ENCODE results near the gene SMIM22. TPM values are rescaled to one million over a fixed set of nuclear protein-coding genes. Genes with fewer than 3 reads are reported as not detected.

SMIM22 gene
- total and polyA plus RNA-seq, 10 donors, result not detected

GRCh38 chr16:4828567-4829321, 33.6 kb downstream of the SMIM22 start:
- peaks cover 0 to 18% (median 15%) of the 10 kb centered on the region in 6 donors for H3K4me1 ChIP-seq
- intact Hi-C loops (cut with DNase I; ENCODE audit: low total_unique reads), result no loop called here
- 94 to 97% (median 95%) methylated on average over 11 of the region's 11 CpGs for WGBS, 5 donors
- peaks cover 8 to 100% (median 89%) of the 10 kb centered on the region in 6 donors for H3K36me3 ChIP-seq
- H3K4me3 ChIP-seq, result no peak overlapping the region
- no peak overlapping the region for H3K27ac ChIP-seq
- H3K9me3 ChIP-seq, result no peaks in the 10 kb centered on the region
- no peak for DNase-seq
- H3K27me3 ChIP-seq (replicated peaks in 1 of 7), result no peaks in the 10 kb centered on the region
- TF ChIP-seq, protein P1, sequence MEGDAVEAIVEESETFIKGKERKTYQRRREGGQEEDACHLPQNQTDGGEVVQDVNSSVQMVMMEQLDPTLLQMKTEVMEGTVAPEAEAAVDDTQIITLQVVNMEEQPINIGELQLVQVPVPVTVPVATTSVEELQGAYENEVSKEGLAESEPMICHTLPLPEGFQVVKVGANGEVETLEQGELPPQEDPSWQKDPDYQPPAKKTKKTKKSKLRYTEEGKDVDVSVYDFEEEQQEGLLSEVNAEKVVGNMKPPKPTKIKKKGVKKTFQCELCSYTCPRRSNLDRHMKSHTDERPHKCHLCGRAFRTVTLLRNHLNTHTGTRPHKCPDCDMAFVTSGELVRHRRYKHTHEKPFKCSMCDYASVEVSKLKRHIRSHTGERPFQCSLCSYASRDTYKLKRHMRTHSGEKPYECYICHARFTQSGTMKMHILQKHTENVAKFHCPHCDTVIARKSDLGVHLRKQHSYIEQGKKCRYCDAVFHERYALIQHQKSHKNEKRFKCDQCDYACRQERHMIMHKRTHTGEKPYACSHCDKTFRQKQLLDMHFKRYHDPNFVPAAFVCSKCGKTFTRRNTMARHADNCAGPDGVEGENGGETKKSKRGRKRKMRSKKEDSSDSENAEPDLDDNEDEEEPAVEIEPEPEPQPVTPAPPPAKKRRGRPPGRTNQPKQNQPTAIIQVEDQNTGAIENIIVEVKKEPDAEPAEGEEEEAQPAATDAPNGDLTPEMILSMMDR (IDR thresholded peaks at IDR 0.05 in 8 of 11, conservative IDR thresholded peaks at IDR 0.05 in 3 of 11), result no peak
- TF ChIP-seq POLR2A (IDR thresholded peaks at IDR 0.05), result no peak
- TF ChIP-seq POLR2AphosphoS5 (IDR thresholded peaks at IDR 0.05), result no peak

DNA sequence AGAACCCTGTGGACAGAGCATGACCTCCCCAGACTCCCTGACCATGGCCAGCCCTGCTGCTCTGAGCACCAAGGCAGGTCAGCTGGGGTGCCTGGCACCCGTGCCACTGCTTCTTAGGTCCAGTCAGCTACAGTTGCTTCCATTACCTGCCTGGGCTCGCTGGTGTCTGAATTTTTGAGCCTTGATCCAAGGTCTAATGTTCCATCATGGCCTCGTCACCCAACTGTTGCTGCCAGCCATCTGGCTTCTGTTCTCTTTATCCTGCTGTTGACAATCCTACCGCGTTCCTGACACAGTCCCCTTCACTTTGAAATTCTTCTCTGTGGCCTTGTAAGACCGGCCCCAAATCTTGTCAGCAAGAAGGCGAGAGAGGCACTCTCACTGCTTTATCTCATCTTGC, 35.2 kb downstream of the SMIM22 start:
- H3K9me3 ChIP-seq, result no peaks in the 10 kb centered on the region
- no peaks in the 10 kb centered on the region for H3K27me3 ChIP-seq (replicated peaks in 1 of 7)
- TF ChIP-seq, protein P1 (IDR thresholded peaks at IDR 0.05 in 8 of 11, conservative IDR thresholded peaks at IDR 0.05 in 3 of 11), result no peak
- TF ChIP-seq POLR2AphosphoS5 (IDR thresholded peaks at IDR 0.05) (no peak), POLR2A (IDR thresholded peaks at IDR 0.05) (no peak)
- H3K27ac ChIP-seq, result no peak overlapping the region
- WGBS, 5 donors, result 89 to 96% (median 92%) methylated on average over 7 of the region's 7 CpGs
- peaks cover 8 to 100% (median 77%) of the 10 kb centered on the region in 6 donors for H3K36me3 ChIP-seq
- intact Hi-C loops (cut with DNase I; ENCODE audit: low total_unique reads), result no loop called here
- no peak overlapping the region for H3K4me3 ChIP-seq
- H3K4me1 ChIP-seq, result peaks cover 0 to 30% (median 19%) of the 10 kb centered on the region in 6 donors
- no peak for DNase-seq

DNA sequence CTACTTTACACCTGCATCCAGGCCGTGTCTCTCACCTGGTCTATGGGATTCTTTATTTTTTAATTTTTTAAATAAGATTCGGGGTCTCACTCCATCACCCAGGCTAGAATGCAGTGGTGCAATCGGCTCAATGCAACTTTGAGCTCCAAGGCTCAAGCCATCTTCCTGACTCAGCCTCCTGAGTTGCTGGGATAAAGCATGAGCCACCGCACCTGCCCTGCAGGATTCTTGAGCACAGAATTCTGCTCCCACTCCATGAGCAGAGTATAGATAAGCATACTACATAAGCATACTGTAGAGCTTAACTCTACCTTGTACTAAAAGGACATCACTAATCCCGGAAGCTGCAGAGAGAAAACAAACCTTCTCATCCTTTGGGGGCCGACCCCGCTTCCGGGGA, 36.4 kb downstream of the SMIM22 start:
- H3K27ac ChIP-seq, result no peak overlapping the region
- no peak for DNase-seq
- peaks cover 8 to 100% (median 70%) of the 10 kb centered on the region in 6 donors for H3K36me3 ChIP-seq
- WGBS, 5 donors, result 94 to 98% (median 96%) methylated on average over 8 of the region's 8 CpGs
- no peaks in the 10 kb centered on the region for H3K9me3 ChIP-seq
- no peak overlapping the region for H3K4me3 ChIP-seq
- H3K27me3 ChIP-seq (replicated peaks in 1 of 7), result no peaks in the 10 kb centered on the region
- peaks cover 0 to 30% (median 19%) of the 10 kb centered on the region in 6 donors for H3K4me1 ChIP-seq
- TF ChIP-seq, protein P1 (IDR thresholded peaks at IDR 0.05 in 8 of 11, conservative IDR thresholded peaks at IDR 0.05 in 3 of 11), result no peak
- TF ChIP-seq POLR2AphosphoS5 (IDR thresholded peaks at IDR 0.05), result no peak
- TF ChIP-seq POLR2A (IDR thresholded peaks at IDR 0.05), result no peak
- intact Hi-C loops (cut with DNase I; ENCODE audit: low total_unique reads), result no loop called here

DNA sequence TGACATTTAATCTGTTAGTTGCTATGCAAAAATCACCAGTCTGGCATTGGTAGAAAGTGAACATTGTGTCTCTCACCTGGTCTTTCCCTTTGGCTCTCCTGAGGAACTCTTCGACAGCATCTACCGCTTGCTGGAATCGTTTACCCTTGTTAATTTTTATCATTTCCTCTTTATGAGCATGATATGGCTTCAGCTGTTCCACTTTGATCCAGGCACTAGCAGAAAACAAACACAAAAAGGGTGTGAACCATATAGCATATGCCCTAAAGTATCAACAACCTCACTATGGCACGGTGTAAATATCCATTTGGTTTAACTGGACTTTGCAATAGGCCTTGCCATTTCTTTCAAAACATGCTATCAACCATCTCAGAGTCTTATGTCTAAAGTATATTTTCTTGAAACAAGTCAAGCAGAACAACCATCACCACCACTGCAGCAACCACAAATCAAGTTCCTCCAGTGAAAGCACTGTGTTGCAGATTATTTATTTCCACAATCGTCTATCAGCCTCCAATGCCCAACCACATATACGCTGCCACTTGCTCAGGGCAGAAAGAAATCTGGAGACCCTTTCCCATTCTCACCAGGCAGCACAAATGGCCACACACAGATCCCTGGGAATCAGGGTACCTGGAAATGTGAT, 37.7 kb downstream of the SMIM22 start:
- peaks cover 0 to 30% (median 19%) of the 10 kb centered on the region in 6 donors for H3K4me1 ChIP-seq
- 77 to 82% (median 78%) methylated on average over 6 of the region's 6 CpGs for whole genome bisulfite sequencing, 5 donors
- no peak overlapping the region for H3K27ac ChIP-seq
- peaks cover 8 to 100% (median 68%) of the 10 kb centered on the region in 6 donors for H3K36me3 ChIP-seq
- DNase-seq, result no peak
- H3K27me3 ChIP-seq (replicated peaks in 1 of 7), result no peaks in the 10 kb centered on the region
- intact Hi-C loops (cut with DNase I; ENCODE audit: low total_unique reads), result no loop called here
- no peak overlapping the region for H3K4me3 ChIP-seq
- no peaks in the 10 kb centered on the region for H3K9me3 ChIP-seq
- TF ChIP-seq, protein P1 (IDR thresholded peaks at IDR 0.05 in 8 of 11, conservative IDR thresholded peaks at IDR 0.05 in 3 of 11), result no peak
- no peak for TF ChIP-seq POLR2AphosphoS5 (IDR thresholded peaks at IDR 0.05)
- no peak for TF ChIP-seq POLR2A (IDR thresholded peaks at IDR 0.05)
